NCI-H2196 treated with DMSO at 0.1 percent for 48 hours (cell line): ENCODE measurements around the gene DCUN1D2.

ENCODE experiments used
- DNase-seq: peaks from one replicate; lab custom pipeline; 2025; ENCODE audit not compliant: unreplicated experiment; lab: John Stamatoyannopoulos, UW

The DCUN1D2 gene

DNA sequence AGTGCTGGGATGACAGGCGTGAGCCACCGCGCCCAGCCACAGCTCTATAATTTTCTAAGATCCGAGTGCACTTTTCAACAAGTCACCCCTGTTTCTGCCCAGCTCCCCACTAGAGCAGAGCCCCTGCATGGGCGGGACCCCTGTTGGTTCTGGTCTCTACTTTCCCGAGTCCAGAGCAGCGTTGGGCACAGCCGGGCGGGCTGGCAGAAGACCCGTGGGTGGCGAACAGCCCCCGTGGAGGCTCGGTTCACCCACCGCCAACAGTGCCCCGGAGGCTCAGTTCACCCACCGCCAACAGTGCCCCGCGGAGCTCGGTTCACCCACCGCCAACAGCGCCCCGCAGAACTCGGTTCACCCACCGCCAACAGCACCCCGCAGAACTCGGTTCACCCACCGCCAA is 78.1 kb downstream of the DCUN1D2 start:
- DNase-seq, result no peak

DNA sequence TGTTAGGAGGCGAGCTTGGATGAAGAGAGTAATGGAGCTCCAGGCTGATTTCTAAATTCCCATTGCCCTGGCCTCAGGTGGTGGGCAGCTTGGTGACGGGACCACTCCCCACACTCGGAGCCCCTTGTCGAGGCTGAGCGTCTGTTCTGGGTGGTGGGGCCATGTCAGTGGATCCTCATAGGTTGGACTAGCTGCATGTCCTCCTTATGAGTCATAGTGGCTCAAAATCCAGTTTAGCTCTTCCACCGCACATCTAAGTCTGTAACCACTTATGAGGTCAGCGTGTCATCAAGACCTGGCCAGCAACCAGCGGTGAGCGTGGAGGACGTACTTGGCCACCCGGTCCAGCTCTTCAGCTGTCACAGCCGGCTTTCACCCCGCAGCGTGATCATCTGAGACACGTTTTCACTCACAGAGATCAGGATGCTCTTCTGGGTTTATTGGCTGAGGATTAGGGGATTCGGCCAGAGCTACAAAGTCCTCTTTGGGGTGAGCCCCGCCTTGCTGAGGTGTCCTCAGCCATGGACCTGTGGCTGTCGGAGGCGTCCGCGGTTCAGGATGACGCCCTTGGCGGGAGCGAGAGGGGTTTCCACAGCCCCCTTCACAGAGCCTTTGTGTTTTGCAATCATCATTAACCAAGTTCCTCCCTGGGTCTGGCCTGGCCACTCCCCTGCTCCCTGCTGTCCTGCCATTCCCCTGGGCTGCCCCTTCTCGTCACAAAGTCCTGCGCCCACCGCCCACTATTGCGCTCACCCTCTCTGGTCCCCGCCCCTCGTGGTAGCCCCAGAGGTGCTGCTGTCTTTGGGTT is 79.1 kb downstream of the DCUN1D2 start:
- DNase-seq, result no peak

DNA sequence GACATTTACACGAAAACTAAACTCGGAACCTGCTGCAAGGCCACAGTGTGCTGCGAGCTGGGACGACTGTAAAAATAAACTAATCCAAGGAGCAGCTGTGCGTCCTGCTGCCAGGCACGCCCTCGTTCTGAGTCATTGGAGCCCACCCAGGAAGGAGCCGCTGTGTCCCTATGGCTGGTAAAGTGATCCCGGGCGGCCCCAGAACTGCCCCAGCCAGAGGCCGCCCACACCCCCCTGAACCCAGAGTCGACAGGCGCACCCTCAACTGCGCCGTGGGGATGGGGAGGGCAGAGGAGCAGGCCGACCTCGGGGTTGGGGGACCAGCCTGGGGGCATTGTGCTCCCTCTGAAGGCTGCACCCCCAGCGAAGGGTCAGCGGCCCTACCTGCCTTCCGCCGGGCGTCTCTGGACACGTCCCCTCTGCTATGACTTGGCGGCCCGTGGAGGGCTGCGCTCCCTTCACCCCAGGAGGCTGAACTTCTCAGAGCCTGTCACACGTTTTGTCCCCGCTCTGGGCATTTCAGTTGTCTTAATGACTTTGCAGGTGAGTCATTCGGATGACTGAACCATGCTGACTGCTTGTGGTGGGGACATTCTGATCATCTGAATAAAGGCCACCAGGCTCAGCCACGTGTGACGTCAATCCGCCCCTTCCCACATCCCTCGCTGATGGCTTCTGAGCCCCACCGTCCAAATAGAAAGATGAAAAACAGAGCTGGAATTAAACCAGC is 79.9 kb downstream of the DCUN1D2 start:
- no peak for DNase-seq

DNA sequence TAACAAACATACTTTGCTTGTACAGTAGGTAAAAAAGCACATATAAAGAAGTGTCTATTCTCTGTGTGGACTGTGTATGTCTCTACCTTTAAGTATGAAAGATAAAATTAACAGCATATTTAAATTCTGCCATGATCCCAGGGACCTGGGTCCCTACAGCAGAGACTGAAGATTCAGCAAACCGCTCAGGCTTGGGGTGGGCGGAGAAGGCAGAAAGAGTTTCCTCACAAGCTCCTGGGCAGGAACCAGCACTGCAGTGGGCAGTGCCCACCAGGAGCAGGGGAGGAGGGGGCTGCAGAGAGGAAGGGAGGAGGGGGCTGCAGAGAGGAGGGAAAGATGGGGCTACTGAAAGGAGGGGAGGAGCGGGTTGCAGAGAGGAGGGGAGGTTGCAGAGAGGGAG is 81.9 kb downstream of the DCUN1D2 start:
- no peak for DNase-seq

DNA sequence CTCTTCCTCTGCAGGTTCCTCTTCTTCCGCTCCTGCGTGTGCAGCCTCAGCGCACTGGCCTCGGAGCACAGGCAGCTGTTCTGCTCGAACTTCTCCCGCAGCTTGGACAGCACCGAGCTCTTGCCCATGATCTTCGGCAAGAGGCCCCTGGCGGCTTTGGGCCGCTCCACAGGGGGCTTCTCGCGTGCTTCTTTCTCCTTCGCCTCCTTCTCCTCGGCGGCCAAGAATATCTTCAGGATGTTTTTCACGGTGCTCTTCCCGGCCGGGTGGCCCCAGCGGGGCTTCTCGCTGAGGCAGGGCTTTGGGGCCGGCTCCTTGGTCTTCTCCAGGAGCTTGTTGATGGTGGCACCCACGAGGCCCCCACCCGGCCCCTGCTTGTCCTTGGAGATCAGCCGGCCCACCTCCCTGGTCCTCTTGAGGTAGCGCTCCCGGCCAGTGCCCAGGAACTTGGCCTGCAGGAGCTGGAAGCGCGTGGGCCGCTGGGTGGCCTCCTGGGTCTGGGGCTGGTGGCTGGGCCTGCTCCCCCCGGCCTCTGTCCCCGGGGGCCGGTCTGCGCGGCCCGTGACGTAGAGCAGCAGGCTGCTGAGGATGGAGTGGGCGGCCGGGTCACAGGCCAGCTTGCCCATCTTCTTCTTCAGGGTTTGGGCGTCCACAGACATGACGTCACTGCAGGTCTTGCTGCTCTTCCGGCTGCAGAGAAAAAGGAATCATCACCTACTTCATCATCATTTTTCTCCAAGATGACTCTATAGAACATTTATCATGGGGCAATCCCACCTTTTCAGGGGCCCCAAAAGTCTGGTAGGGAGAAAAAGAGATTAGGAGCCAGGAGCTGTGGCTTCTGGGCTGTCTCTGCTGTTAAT is 82.7 kb downstream of the DCUN1D2 start:
- no peak for DNase-seq

DNA sequence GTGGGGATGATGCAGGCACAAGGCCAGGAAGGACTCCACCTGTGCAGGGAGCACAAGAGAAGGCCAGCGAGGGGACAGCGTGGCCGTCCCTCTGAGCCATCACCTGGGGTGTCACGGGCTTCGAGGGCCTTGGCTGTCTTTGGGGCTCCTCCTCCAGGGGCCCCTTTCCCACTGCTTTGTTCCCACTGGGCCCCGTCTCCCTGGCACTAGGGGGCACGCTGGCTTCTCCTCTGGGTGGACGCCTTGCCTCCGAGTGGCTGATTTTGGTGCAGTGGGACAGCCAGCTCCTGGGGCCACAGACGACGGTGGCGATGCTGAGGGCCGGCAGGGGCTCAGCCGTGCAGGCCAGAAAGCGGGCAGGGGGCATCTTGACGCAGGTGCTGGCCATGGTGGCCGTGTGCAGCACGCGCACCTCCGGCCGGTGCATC is 83.4 kb downstream of the DCUN1D2 start:
- no peak for DNase-seq

DNA sequence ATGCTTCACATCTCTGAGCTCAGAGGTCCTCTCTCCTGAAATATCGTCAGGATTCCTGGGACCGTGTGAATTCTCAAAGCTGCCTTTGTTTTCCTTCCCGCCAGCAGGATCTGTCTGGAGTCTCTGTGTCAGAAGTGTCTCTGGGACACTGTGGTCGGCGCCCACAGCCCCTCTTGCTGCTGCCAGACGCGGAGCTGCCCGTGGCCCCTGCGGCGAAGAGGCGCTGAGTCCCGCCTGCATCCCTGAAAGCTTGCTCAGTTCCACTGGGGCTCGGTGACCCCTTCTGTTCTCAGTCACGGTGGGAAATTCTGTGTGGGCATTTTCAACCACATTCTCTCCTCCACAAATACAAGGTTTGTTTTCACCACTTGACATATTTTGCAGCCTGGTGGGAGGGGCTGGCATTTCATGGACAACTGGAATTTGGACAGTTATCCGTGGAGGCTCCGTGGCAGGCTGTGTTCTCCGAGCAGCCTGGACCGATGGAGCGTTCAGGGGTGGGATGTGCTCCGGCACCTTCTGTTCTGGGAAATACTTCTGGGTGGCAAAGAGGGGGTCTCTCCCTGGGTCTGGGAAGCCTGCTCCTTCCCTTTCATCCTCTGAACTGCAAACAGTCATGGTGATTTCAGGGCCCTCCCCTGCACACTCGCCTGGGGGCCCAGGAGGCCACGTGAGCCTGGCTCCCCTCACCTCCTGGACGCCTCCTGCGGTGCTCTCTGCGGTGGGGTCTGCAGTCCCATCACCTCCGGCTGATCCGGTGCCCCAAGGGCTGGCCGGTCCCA is 84.0 kb downstream of the DCUN1D2 start:
- DNase-seq, result no peak
